NCI-H1694 treated with DMSO at 0.1 percent for 48 hours (cell line): Measurements from ENCODE around the gene MRGPRE.

Experiments used
- DNase-seq: peaks from one replicate; lab custom pipeline; 2025; lab: John Stamatoyannopoulos, UW

MRGPRE gene

DNA sequence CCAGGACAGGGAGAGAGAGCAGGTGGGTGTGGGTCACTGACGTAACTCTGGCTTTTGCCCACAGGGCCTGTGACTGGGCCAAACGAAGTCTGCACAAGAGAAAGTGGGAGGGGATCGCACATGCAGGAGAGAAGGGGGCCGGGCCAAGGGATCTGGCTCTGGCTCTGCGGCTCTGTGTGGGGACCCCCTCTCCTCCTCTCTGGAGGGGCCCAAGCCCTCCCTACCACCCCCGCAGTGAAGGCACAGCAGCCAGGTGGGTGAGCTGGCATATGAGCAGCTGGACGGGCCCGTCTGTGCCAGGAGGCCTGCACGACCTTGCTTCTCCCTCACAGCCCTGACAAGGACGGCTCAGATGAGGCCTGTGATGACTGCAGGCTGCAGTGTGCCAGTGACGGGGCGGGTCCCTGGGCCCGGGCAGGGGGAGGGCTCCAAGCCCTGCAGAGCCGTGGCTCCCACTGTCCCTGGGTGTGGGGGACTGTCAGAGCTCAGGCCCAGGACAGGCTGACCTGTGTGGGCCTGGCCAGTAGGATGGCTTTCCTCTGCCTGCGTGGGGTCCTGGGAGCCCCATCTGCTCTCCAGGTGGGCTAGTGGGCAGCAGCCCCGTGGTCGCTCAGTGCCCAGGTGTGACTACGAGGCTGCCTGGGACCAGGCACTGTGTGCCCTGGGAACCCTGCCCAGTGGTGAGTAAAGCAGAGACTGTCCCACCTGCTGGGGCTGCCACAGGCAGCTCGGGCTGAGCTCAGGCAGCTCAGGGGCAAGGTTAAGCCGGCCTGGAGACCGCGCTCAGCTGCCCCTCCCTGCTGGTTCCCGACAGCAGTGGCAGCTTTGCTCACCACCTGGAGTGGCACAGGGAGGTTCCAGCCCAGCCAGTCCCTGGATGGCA is 35.8 kb downstream of the MRGPRE start:
- peak; percentile 18 for DNase-seq

GRCh38 chr11:3195251-3196160 is 36.7 kb downstream of the MRGPRE start:
- DNase-seq = no peak

DNA sequence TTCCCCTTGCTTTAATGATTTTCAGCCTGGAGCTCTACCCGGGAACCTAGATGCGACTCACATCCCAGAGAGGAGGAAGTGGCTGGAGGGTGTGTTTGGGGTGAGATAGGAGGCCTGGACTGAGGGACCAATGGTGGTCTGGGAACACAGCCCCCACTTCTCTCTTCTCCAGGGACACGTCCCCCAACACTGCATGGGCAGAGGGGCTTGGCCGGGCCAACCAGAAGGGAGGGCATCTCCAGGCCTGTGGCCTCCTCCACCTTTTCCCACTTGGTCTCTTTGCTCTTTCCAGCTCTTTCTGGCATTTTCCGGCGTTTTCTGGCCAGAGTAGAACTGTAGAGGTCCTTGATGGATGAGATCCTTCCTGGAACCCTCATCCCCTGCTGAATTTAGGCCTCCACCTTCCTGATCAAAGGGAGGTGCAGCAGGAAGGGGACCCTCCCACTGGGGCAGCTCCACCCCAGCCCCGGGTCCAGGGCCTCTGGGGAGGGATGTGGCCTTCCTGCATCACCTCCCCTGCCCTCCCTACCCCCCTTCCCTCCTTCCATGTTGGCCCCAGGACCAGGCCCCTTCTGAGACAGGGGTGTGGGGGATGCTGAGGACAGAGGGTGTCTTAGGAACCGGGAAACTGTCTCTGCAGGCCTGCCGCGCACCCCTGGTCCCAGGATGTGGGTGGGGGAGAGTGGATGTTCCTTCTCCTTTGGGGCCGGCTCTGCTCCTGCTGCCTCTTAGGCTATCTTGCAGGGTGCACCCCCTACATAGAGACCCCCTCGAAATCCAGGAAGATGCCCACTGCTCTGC is 38.0 kb downstream of the MRGPRE start:
- DNase-seq = no peak

GRCh38 chr11:3193373-3194015 is 38.7 kb downstream of the MRGPRE start:
- no peak for DNase-seq

DNA sequence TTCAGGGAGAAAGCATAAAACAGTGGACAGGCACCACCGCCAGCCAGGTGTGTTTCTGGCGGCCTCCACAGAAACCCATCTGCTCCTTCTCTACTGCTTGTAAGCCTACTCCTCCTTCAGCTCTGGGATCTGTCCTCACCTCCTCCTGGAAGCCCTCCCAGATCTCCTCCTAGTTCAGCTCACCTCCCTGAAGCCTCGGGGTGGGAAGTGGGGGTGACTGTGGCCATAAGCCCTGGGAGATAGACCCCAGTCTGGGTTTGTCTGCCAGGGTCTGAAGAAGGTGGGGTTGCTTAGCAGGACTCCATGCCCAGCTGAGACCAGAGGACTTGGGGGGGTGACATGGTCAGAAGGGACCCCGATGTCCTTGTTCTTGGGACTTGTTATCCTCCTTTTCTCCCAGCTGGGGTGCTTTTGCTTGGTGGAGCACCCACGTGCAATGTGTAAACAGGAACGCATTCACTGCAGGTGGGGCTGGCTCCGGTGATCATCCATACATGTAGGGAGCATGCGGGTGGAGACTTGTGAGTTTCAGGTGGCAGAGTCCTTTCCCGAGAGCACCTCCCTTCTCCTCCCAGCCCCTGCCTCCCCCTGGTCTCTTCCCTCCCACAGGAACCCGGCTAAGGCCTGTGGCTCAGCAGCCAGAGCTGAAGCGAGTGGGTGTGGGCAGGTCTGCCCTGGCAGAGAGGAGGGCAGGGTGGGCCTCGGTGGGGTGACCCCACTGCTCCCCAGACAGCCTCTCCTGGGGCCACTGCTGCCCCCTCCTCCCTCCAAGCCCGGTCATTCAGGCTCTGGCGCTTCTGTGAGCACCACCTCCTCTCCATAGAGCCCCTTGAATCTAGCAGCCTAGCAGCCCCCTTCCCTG is 39.5 kb downstream of the MRGPRE start:
- DNase-seq = no peak

DNA sequence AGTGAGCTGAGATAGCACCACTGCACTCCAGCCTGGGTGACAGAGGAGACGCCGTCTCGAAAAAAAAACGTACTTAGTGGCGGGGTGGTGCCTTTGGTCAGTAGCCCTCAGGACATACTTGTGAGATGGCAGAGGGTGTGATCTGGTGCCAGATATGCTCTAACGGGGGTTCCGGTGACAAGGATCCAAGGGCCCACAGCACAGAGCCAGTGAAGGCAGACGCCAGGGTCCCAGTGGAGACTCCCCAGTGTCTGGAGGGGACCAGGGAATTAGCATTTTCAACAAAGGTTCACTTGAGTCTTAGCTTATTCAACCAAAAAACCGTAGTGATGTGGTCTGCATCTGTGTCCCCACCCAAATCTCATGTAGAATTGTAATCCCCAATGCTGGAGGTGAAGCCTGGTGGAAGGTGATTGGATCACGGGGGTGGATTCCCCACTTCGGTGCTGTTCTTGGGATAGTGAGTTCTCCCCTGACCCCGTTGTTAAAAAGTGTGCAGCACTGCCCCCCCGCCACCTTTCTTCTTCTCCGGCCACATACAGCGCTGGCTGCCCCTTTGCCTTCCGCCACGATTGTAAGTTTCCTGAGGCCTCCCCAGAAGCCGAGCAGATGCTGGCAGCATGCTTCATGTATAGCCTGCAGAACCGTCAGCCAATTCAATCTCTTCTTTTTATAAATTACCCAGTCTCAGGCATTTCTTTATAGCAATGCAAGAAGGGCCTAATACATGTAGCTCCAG is 40.5 kb downstream of the MRGPRE start:
- no peak for DNase-seq

GRCh38 chr11:3190600-3190999 is 41.6 kb downstream of the MRGPRE start:
- no peak for DNase-seq

- no peak for DNase-seq
Measured at GRCh38 chr11:3189886-3190583, 42.2 kb downstream of the MRGPRE start.

GRCh38 chr11:3189196-3189843 is 42.9 kb downstream of the MRGPRE start:
- no peak for DNase-seq

GRCh38 chr11:3188496-3189195 is 43.6 kb downstream of the MRGPRE start:
- DNase-seq = no peak

DNA sequence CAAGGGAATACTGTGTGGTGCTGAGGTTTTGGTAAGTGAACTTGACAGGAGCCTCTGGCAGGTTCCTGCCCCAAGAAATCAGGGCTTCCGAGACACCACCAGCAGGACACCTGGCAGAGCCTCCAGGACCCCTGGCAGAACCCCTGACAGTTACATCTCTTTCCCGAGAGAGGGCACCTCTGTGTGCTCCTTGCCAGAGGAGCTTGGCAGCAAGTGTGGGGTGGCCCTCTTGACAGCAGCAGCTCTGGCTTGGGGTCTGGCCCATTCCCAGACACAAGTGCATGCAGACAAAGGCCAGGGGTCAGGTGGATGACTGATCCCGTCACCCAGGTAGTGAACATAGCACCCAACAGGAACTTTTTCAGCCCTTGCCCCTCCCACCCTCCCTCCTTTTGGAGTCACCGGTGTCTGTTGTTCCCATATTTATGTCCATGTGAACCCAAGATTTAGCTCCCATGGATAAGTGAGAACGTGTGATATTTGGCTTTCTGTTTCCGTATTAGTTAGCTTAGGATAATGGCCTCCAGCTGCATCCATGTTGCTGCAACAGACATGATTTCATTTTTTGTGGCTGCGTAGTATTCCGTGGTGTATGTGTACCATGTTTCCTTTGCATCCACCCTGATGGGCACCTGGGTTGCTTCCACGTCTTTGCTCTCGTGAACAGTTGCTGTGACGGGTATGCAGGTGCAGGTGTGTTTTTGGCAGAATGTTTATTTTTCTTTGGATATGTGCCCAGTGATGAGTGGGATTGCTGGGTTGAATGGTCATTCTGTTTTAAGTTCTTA is 45.9 kb downstream of the MRGPRE start:
- DNase-seq = no peak

- DNase-seq = no peak
Measured at GRCh38 chr11:3184732-3185347, 47.4 kb downstream of the MRGPRE start.

- no peak for DNase-seq
Measured at GRCh38 chr11:3183523-3183922, 48.7 kb downstream of the MRGPRE start.

- DNase-seq = no peak
Measured at GRCh38 chr11:3182462-3182852, 49.8 kb downstream of the MRGPRE start.

DNA sequence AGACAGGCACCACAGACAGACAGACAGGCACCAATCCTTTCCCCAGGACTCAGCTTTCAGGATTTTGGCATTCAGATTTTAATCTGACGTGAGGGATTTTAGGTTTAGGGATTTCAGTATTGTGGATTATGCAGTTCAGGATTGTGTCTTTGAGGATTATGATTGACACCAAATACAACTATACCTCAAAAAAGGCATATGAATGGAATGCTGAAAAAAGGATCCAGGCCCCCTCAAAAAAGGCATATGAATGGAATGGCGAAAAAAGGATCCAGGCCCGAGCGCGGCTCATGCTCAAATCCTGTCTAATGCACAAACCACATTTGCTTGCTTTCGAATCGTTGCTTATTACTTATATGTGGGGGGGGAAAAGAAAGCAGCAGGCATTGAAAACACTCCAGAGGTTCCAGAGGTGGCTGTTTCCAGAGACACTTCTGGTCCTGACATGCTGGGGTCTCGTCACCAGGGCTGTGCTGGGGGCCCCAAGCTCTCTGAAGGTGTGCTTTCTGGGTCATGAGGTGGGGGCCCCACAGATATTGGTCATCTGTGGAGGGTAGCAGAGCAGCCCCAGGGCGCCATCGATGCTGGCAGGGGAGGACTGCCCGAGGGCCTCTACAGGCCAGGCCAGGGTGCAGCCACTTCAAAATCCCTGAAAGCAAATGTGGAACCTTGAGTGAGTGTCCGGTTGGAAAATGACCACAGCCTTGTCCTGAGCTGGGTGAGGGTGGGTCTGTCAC is 50.3 kb downstream of the MRGPRE start:
- no peak for DNase-seq

GRCh38 chr11:3180869-3181268 is 51.3 kb downstream of the MRGPRE start:
- DNase-seq = no peak
